Prostate gland (tissue), 2 donors: ENCODE data around the gene MS4A4A.

Experiments
- CTCF ChIP-seq, 4 experiments: fragments of 200-600 bp in 2 of 4; fragments of 450-650 bp in 2 of 4; sonication (generic) in 2 of 4; IDR thresholded peaks; 1 replicate in 3 of 4; 2 replicates in 1 of 4; pipeline ENCODE4 v1.5.1; 2016 to 2019; ENCODE audit warnings: antibody characterized with exemption in 4 of 4, mild to moderate bottlenecking in 2 of 4, moderate library complexity in 2 of 4
- POLR2AphosphoS5 ChIP-seq: sonication (generic); formaldehyde crosslinking; IDR thresholded peaks from one replicate; pipeline ENCODE4 v1.6.1; 2017; ENCODE audit warnings: antibody characterized with exemption

DNA sequence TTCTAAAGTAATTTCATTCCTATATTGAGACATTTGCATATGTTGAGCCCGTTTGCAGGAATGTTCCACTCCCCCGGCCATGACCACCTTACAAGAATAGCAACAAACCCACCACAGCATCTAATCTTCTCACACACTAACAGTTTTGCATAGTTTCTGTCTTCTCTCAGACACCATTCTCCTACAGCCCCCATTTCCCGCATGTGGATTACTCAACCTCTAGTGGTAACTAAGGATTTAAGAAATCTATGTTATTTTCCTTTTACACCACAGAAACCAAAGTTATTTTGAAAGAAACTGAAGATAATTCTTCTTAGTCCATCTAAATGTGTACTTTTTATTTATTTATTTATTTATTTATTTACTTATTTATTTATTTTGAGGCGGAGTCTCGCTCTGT, 39.8 kb upstream of the MS4A4A start:
- TF ChIP-seq CTCF (IDR thresholded peaks at IDR 0.05) (no peak), POLR2AphosphoS5 (no peak)
